ENCODE measurements around the gene MSANTD1. TPM values are rescaled to one million over a fixed set of nuclear protein-coding genes. Genes with fewer than 3 reads are reported as not detected.

MSANTD1 gene
- total and polyA plus RNA-seq, 2 of the 8 experiments (the other 6 are each of a cell fraction or from before 2014, with no cell fraction given): 0.23 to 0.45 TPM

DNA sequence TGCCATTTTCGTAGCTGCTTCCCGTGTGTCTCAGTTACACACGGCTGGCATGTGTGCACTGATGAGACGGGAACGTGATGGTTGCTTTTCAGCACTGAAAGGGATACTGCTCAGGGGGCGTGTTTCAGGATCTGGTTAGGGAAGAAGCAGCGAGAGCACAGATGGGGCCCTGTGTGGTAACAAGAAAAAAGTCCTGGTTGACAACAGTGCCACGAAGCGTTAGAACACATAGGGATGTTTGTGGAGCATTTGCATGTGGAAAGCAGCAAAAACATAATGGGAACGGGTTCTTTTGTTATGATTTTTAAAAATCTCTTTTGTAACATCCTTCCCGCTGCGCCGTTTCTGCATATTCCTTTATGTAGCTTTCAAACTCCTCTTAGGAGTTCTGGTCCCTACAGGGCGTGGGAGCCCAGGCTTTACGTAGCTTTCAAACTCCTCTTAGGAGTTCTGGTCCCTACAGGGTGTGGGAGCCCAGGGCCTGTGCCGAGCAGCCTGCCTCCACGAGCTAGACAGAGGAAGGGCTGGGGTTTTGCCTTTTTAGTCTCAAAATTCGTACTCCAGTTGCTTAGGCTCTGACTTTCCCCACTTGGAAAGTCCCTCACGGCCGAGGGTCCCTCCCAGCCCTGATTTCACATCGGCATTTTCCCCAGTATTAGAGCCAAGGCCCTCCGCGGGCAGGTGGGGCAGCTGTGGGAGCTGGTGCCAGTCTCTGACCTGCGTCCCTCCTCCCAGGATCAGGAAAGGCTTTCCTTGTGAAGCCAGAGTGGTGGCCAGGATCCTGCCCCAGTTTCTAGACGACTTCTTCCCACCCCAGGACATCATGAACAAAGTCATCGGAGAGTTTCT lies 11.0 kb upstream of the MSANTD1 start:
- ChIA-PET POLR2A (ENCODE audit: partially characterized antibody) (interaction anchor here (0.8 kb wide), 1 partner anchor 126 kb away, joined by 3 read pairs; no protein-coding TSS in a partner anchor), CTCF (ENCODE audit: partially characterized antibody) (no interaction called here)
- no peak overlapping the region for H3K23ac ChIP-seq (ENCODE audit: insufficient read length)
- H2AK5ac ChIP-seq (ENCODE audit: low read depth, low read length): no peak overlapping the region
- no peak overlapping the region for H3K27ac ChIP-seq (ENCODE audit: low read depth, low read length)
- H3K36me3 ChIP-seq (ENCODE audit: control insufficient read depth in 2 of 4, insufficient read depth in 4 of 4, low read length in 3 of 4): peaks cover 2 to 43% (median 23%) of the 10 kb centered on the region in 4 experiments; a peak in 6 of 8 replicates
- H3K9me3 ChIP-seq (ENCODE audit: insufficient read depth in 2 of 2, low read depth in 1 of 2, low read length in 1 of 2): no peaks in the 10 kb centered on the region
- H3K9ac ChIP-seq (replicated peaks in 1 of 4; ENCODE audit: extremely low read depth in 1 of 4, low read depth in 3 of 4, low read length in 3 of 4): no peak overlapping the region; a peak in 1 of 7 replicates
- no peak overlapping the region; a peak in 1 of 8 replicates for H3K4me3 ChIP-seq (ENCODE audit: extremely low read depth in 1 of 4, insufficient read depth in 2 of 4, low read depth in 3 of 4, low read length in 4 of 4)
- peaks cover 0 to 18% (median 13%) of the 10 kb centered on the region in 4 experiments; a peak in 6 of 7 replicates for H3K4me1 ChIP-seq (replicated peaks in 1 of 4; ENCODE audit: control insufficient read depth in 3 of 4, insufficient read depth in 4 of 4, low read length in 3 of 4)
- H3K4ac ChIP-seq (replicated peaks; ENCODE audit: insufficient read length, low read depth, low read length): no peak overlapping the region
- H2BK12ac ChIP-seq (ENCODE audit: low read depth, low read length): no peak overlapping the region
- peak overlapping the region; percentile 19; the same call in 1 of the 2 replicates for H2BK5ac ChIP-seq (ENCODE audit: low read depth, low read length)
- no peaks in the 10 kb centered on the region for H3K23me2 ChIP-seq (ENCODE audit: low read depth, low read length)
- H2BK15ac ChIP-seq (ENCODE audit: low read length): no peak overlapping the region
- H2AFZ ChIP-seq (ENCODE audit: low read length): no peak overlapping the region
- FAIRE-seq (peak; percentile 95), DNase-seq (ENCODE audit: low read depth in 1 of 2, low spot score in 2 of 2) (peak in 1 of 2 experiments; percentile 46)
- no peak overlapping the region for H3K18ac ChIP-seq (ENCODE audit: extremely low read depth, low read length)
- no peak overlapping the region for H3K14ac ChIP-seq (ENCODE audit: insufficient read length)
- 42% methylated on average over 26 of the region's 26 CpGs; no CpG with 5 or more reads in 1 of the 2 experiments for WGBS, 2 experiments (ENCODE audit: extremely low coverage in 1 of 2, insufficient coverage in 1 of 2, insufficient read length in 1 of 2, insufficient replicate concordance in 2 of 2, low coverage in 1 of 2, low lambda C conversion rate in 2 of 2, missing lambda C conversion rate in 1 of 2)
- H4K8ac ChIP-seq (ENCODE audit: extremely low read depth, insufficient read depth, low read length): peak overlapping the region; percentile 18
- H3K27me3 ChIP-seq (replicated peaks in 1 of 4; ENCODE audit: control insufficient read depth in 3 of 4, extremely low read depth in 1 of 4, insufficient read depth in 3 of 4, low read length in 3 of 4): peaks cover 8 to 53% (median 31%) of the 10 kb centered on the region in 4 experiments
- no peak overlapping the region for H4K5ac ChIP-seq (ENCODE audit: insufficient read length, low read depth, low read length)
- H2BK20ac ChIP-seq (ENCODE audit: low read length): no peak overlapping the region
- no peak overlapping the region for H2BK120ac ChIP-seq (replicated peaks; ENCODE audit: low read depth, low read length)
- H4K91ac ChIP-seq (replicated peaks; ENCODE audit: insufficient read length, low read length): no peak overlapping the region
- H3K79me2 ChIP-seq (ENCODE audit: control insufficient read depth in 1 of 2, insufficient read depth in 2 of 2, low read length in 2 of 2): no peaks in the 10 kb centered on the region
- H3K56ac ChIP-seq (replicated peaks; ENCODE audit: insufficient read length, low read depth, low read length): no peak overlapping the region
- H3K4me2 ChIP-seq (ENCODE audit: insufficient read depth in 1 of 2, low read depth in 2 of 2, low read length in 2 of 2): peak overlapping the region; percentile 4 to 60
- H4K20me1 ChIP-seq (replicated peaks in 1 of 2; ENCODE audit: control insufficient read depth in 1 of 2, insufficient read depth in 2 of 2, low read length in 2 of 2): peaks cover 35 to 58% of the 10 kb centered on the region in 2 experiments
- H3K79me1 ChIP-seq (ENCODE audit: low read depth, low read length): no peaks in the 10 kb centered on the region; the same call in 1 of the 2 replicates
- TF ChIP-seq HDAC2 (IDR thresholded peaks at IDR 0.05; ENCODE audit: borderline replicate concordance in 1 of 2, low read depth in 2 of 2, low read length in 2 of 2) (peak in 1 of 2 experiments; percentile 89; a peak in 2 of 4 replicates), GTF2F1 (IDR thresholded peaks at IDR 0.05; ENCODE audit: borderline replicate concordance, low read depth, low read length) (no peak), CHD2 (IDR thresholded peaks at IDR 0.05; ENCODE audit: low read length) (no peak), FOSL1 (IDR thresholded peaks at IDR 0.05; ENCODE audit: insufficient read depth, low read depth, low read length) (no peak), KDM5A (IDR thresholded peaks at IDR 0.05; ENCODE audit: low read length) (no peak), HDAC6 (IDR thresholded peaks at IDR 0.05; ENCODE audit: low read depth, low read length) (no peak), TCF12 (IDR thresholded peaks at IDR 0.05; ENCODE audit: low read depth, low read length) (no peak), SIX5 (IDR thresholded peaks at IDR 0.05; ENCODE audit: low read depth, low read length) (no peak), BCL11A (IDR thresholded peaks at IDR 0.05; ENCODE audit: low read depth in 2 of 2, low read length in 2 of 2) (no peak), NANOG (IDR thresholded peaks at IDR 0.05; ENCODE audit: insufficient read depth, low read depth, low read length, poor library complexity, severe bottlenecking) (no peak)
- TF ChIP-seq, protein P1, sequence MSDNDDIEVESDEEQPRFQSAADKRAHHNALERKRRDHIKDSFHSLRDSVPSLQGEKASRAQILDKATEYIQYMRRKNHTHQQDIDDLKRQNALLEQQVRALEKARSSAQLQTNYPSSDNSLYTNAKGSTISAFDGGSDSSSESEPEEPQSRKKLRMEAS (IDR thresholded peaks at IDR 0.05): no peak

Data from H1 (cell line).